ENCODE results near the gene ADCY7. TPM values are rescaled to one million over a fixed set of nuclear protein-coding genes. Genes with fewer than 3 reads are reported as not detected.
A peak's percentile ranks its signal among the peaks of the same experiment; 100 is the strongest.
"Not testable (repeated sequence)": the region's sequence is repeated elsewhere in the genome, so short reads cannot be mapped to it uniquely, and the experiment has no call there.

ADCY7 gene
- total RNA-seq, 2 donors from 2014 or later = 67.5 to 97.1 TPM

GRCh38 chr16:50326835-50327465 lies 60.6 kb downstream of the ADCY7 start:
- Mint-ChIP-seq H3K27ac (peak overlapping the region; percentile 80), H3K27me3 (ENCODE audit: low read depth) (no peaks in the 10 kb centered on the region), H3K9me3 (no peaks in the 10 kb centered on the region), H3K36me3 (ENCODE audit: insufficient read depth in 2 of 2) (peaks cover 11 to 31% of the 10 kb centered on the region in 2 donors), H3K4me1 (ENCODE audit: low read depth) (peaks cover 44% of the 10 kb centered on the region), H3K4me3 (peak overlapping the region in 1 of 2 donors; percentile 67)
- ATAC-seq (replicated peaks in 1 of 2) = peak; percentile 93
- DNase-seq = peak; percentile 73 to 82

GRCh38 chr16:50329446-50330189 lies 63.3 kb downstream of the ADCY7 start:
- peaks cover 0 to 2% of the 10 kb centered on the region in 2 donors for H3K9me3 Mint-ChIP-seq
- no peak for ATAC-seq (replicated peaks in 1 of 2)
- H3K36me3 Mint-ChIP-seq (ENCODE audit: insufficient read depth in 2 of 2) = peaks cover 13 to 33% of the 10 kb centered on the region in 2 donors
- no peak for DNase-seq
- peak overlapping the region; percentile 92 for H3K27ac Mint-ChIP-seq
- H3K4me1 Mint-ChIP-seq (ENCODE audit: low read depth) = peaks cover 41% of the 10 kb centered on the region
- peak overlapping the region in 1 of 2 donors; percentile 42 for H3K4me3 Mint-ChIP-seq
- no peaks in the 10 kb centered on the region for H3K27me3 Mint-ChIP-seq (ENCODE audit: low read depth)

- no peak for ATAC-seq (replicated peaks in 1 of 2)
- DNase-seq = no peak
- no peaks in the 10 kb centered on the region for H3K27me3 Mint-ChIP-seq (ENCODE audit: low read depth)
- peak overlapping the region; percentile 39 for H3K27ac Mint-ChIP-seq
- H3K9me3 Mint-ChIP-seq = peaks cover 0 to 2% of the 10 kb centered on the region in 2 donors
- H3K4me3 Mint-ChIP-seq = no peak overlapping the region
- H3K36me3 Mint-ChIP-seq (ENCODE audit: insufficient read depth in 2 of 2) = peaks cover 12 to 30% of the 10 kb centered on the region in 2 donors
- peaks cover 56% of the 10 kb centered on the region for H3K4me1 Mint-ChIP-seq (ENCODE audit: low read depth)
Observed at GRCh38 chr16:50331570-50331969, 65.2 kb downstream of the ADCY7 start.

- no peak overlapping the region for H3K4me3 Mint-ChIP-seq
Observed at GRCh38 chr16:50332599-50332998, 66.2 kb downstream of the ADCY7 start.

GRCh38 chr16:50334106-50334975 lies 68.0 kb downstream of the ADCY7 start:
- H3K27ac Mint-ChIP-seq = peak overlapping the region; percentile 98
- H3K27me3 Mint-ChIP-seq (ENCODE audit: low read depth) = no peaks in the 10 kb centered on the region
- no peak for DNase-seq
- ATAC-seq (replicated peaks in 1 of 2) = no peak
- peaks cover 62% of the 10 kb centered on the region for H3K4me1 Mint-ChIP-seq (ENCODE audit: low read depth)
- H3K9me3 Mint-ChIP-seq = peaks cover 0 to 2% of the 10 kb centered on the region in 2 donors
- H3K4me3 Mint-ChIP-seq = peak overlapping the region in 1 of 2 donors; percentile 93
- peaks cover 10 to 31% of the 10 kb centered on the region in 2 donors for H3K36me3 Mint-ChIP-seq (ENCODE audit: insufficient read depth in 2 of 2)

More at GRCh38 chr16:50332599-50332998, 66.2 kb downstream of the ADCY7 start:
- Mint-ChIP-seq H3K36me3 (ENCODE audit: insufficient read depth in 2 of 2) (peaks cover 12 to 33% of the 10 kb centered on the region in 2 donors), H3K9me3 (peaks cover 0 to 2% of the 10 kb centered on the region in 2 donors), H3K4me1 (ENCODE audit: low read depth) (peaks cover 51% of the 10 kb centered on the region), H3K27me3 (ENCODE audit: low read depth) (no peaks in the 10 kb centered on the region), H3K27ac (peak overlapping the region; percentile 41)
- ATAC-seq (replicated peaks in 1 of 2) = no peak
- no peak for DNase-seq

- H3K4me1 Mint-ChIP-seq (ENCODE audit: low read depth) = peaks cover 58% of the 10 kb centered on the region
- ATAC-seq (replicated peaks in 1 of 2) = peak; percentile 70 to 72
- H3K36me3 Mint-ChIP-seq (ENCODE audit: insufficient read depth in 2 of 2) = peaks cover 9 to 27% of the 10 kb centered on the region in 2 donors
- peak overlapping the region; percentile 98 for H3K27ac Mint-ChIP-seq
- peak; percentile 36 to 74 for DNase-seq
- no peaks in the 10 kb centered on the region for H3K27me3 Mint-ChIP-seq (ENCODE audit: low read depth)
- peaks cover 0 to 2% of the 10 kb centered on the region in 2 donors for H3K9me3 Mint-ChIP-seq
- H3K4me3 Mint-ChIP-seq = peak overlapping the region; percentile 38 to 93
Observed at GRCh38 chr16:50335196-50335958, 69.0 kb downstream of the ADCY7 start.

GRCh38 chr16:50336884-50337283 lies 70.5 kb downstream of the ADCY7 start:
- ATAC-seq (replicated peaks in 1 of 2) (no peak), DNase-seq (no peak)
- H3K27ac Mint-ChIP-seq = peak overlapping the region; percentile 91
- H3K27me3 Mint-ChIP-seq (ENCODE audit: low read depth) = no peaks in the 10 kb centered on the region
- peaks cover 0 to 2% of the 10 kb centered on the region in 2 donors for H3K9me3 Mint-ChIP-seq
- H3K4me3 Mint-ChIP-seq = peak overlapping the region in 1 of 2 donors; percentile 97
- peaks cover 54% of the 10 kb centered on the region for H3K4me1 Mint-ChIP-seq (ENCODE audit: low read depth)
- H3K36me3 Mint-ChIP-seq (ENCODE audit: insufficient read depth in 2 of 2) = peaks cover 7 to 24% of the 10 kb centered on the region in 2 donors

GRCh38 chr16:50338371-50339231 lies 72.2 kb downstream of the ADCY7 start:
- peak overlapping the region; percentile 34 to 97 for H3K4me3 Mint-ChIP-seq
- peaks cover 6 to 17% of the 10 kb centered on the region in 2 donors for H3K36me3 Mint-ChIP-seq (ENCODE audit: insufficient read depth in 2 of 2)
- ATAC-seq (replicated peaks in 1 of 2) (peak; percentile 69 to 70), DNase-seq (peak in 1 of 2 donors; percentile 57)
- H3K4me1 Mint-ChIP-seq (ENCODE audit: low read depth) = peaks cover 45% of the 10 kb centered on the region
- no peaks in the 10 kb centered on the region for H3K9me3 Mint-ChIP-seq
- H3K27me3 Mint-ChIP-seq (ENCODE audit: low read depth) = no peaks in the 10 kb centered on the region
- peak overlapping the region; percentile 91 for H3K27ac Mint-ChIP-seq

- H3K27ac Mint-ChIP-seq = peak overlapping the region; percentile 66
- no peak overlapping the region for H3K4me3 Mint-ChIP-seq
- H3K4me1 Mint-ChIP-seq (ENCODE audit: low read depth) = peaks cover 31% of the 10 kb centered on the region
- no peaks in the 10 kb centered on the region for H3K27me3 Mint-ChIP-seq (ENCODE audit: low read depth)
- ATAC-seq (replicated peaks in 1 of 2) = no peak
- no peak for DNase-seq
- H3K36me3 Mint-ChIP-seq (ENCODE audit: insufficient read depth in 2 of 2) = peaks cover 14 to 19% of the 10 kb centered on the region in 2 donors
- H3K9me3 Mint-ChIP-seq = no peaks in the 10 kb centered on the region
Observed at GRCh38 chr16:50340578-50340977, 74.2 kb downstream of the ADCY7 start.

- not testable (repeated sequence) for H3K4me3 Mint-ChIP-seq; H3K27me3 Mint-ChIP-seq (ENCODE audit: low read depth); H3K4me1 Mint-ChIP-seq (ENCODE audit: low read depth); H3K27ac Mint-ChIP-seq; ATAC-seq (replicated peaks in 1 of 2); DNase-seq; H3K9me3 Mint-ChIP-seq
- H3K36me3 Mint-ChIP-seq (ENCODE audit: insufficient read depth in 2 of 2) = peaks cover 32 to 33% of the 10 kb centered on the region in 2 donors
Observed at GRCh38 chr16:50343566-50343965, 77.2 kb downstream of the ADCY7 start.

- not testable (repeated sequence) for H3K27me3 Mint-ChIP-seq (ENCODE audit: low read depth); H3K4me1 Mint-ChIP-seq (ENCODE audit: low read depth); DNase-seq; H3K9me3 Mint-ChIP-seq; ATAC-seq (replicated peaks in 1 of 2); H3K4me3 Mint-ChIP-seq; H3K27ac Mint-ChIP-seq
- H3K36me3 Mint-ChIP-seq (ENCODE audit: insufficient read depth in 2 of 2) = peaks cover 37 to 43% of the 10 kb centered on the region in 2 donors
Observed at GRCh38 chr16:50345210-50345609, 78.9 kb downstream of the ADCY7 start.
